Body of pancreas (tissue), 4 donors: ENCODE measurements around the gene PDE4D. TPM values are rescaled to one million over a fixed set of nuclear protein-coding genes. Genes with fewer than 3 reads are reported as not detected.

Source experiments
- ATAC-seq: fragments of 150-250 bp; one replicate; pipeline ENCODE4 v1.9.1; 2016
- DNase-seq, 4 donors: peaks; one replicate each; pipeline ENCODE4 v3.0.0-alpha.2; 2019
- H3K27ac ChIP-seq, 4 donors: fragments of 200-600 bp; sonication (generic); 1 replicate in 3 of 4; 2 replicates in 1 of 4; pipeline versions ENCODE4 v1.5.1 to v1.6.1; 2016 to 2019; ENCODE audit warnings: mild to moderate bottlenecking in 1 of 4, mixed read lengths in 1 of 4, moderate library complexity in 1 of 4
- H3K27me3 ChIP-seq, 2 donors: fragments of 200-600 bp; sonication (generic); one replicate each; pipeline ENCODE4 v1.6.0; 2016; ENCODE audit warnings: mild to moderate bottlenecking in 1 of 2
- H3K36me3 ChIP-seq, 2 donors: fragments of 200-600 bp; sonication (generic); replicated peaks in 1 of 2; 2 replicates each; pipeline ENCODE4 v1.5.1; 2016; ENCODE audit warnings: low read depth in 2 of 2; ENCODE audit not compliant: insufficient read depth in 1 of 2
- H3K4me1 ChIP-seq: fragments of 200-600 bp; sonication (generic); one replicate; pipeline ENCODE4 v1.6.0; 2016
- H3K4me3 ChIP-seq, 2 donors: fragments of 200-600 bp; sonication (generic); 1 replicate in 1 of 2; 2 replicates in 1 of 2; pipeline ENCODE4 v1.5.1; 2016 to 2019
- H3K9me3 ChIP-seq, 3 donors: fragments of 200-600 bp; sonication (generic); 1 replicate in 2 of 3; 2 replicates in 1 of 3; pipeline ENCODE4 v1.5.1; 2016
- POLR2A ChIP-seq, 3 donors: fragments of 450-650 bp; IDR thresholded peaks; one replicate each; pipeline ENCODE4 v1.6.1; 2016; ENCODE audit warnings: antibody characterized with exemption in 3 of 3, mild to moderate bottlenecking in 2 of 3
- WGBS, 2 donors: methylation state at CpG; one replicate each; pipeline ENCODE4 v1.1.5; 2017; 5-methylcytosine and 5-hydroxymethylcytosine counted together
- intact Hi-C: fragments of 100-400 bp; cut with DNase I; formaldehyde crosslinking; loops from one replicate; pipeline ENCODE4 v1.15.1; 2023
- total RNA-seq, 2 donors: library from RNA; depleted of rRNA; stranded (reverse); fragments of >200 nt; gene quantifications; one replicate each; pipeline ENCODE4 v1.1.0, GENCODE V29; 2016
- TF ChIP-seq, protein P1 (sequence below), 7 experiments: fragments of 450-650 bp in 4 of 7; fragments of 200-600 bp in 3 of 7; sonication (generic) in 3 of 7; IDR thresholded peaks; one replicate each; pipeline ENCODE4 v1.5.1; 2016 to 2019; ENCODE audit warnings: antibody characterized with exemption in 7 of 7

The PDE4D gene
- total RNA-seq, 2 donors from 2014 or later, result 8.6 to 9.2 TPM

DNA sequence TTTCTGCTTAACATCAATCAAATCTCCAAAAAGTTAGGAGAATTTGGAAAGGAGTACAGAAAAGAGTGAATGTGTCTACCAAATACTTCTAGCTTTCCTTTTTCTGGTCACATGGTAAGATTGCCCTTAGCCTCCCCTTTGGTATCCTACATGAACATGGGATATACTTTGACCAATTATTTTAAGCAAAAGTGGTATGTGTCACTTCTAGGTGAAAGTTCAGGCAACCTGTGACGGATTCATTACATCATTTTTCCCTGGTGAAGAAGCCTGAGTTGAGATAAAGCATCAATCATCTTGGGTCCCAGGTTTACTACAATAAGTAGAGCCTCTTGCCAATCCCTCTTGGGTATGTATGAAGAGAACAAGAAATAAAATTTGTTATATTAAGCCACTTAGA lies 419.2 kb downstream of the PDE4D start:
- no peak overlapping the region for H3K4me3 ChIP-seq
- TF ChIP-seq, protein P1, sequence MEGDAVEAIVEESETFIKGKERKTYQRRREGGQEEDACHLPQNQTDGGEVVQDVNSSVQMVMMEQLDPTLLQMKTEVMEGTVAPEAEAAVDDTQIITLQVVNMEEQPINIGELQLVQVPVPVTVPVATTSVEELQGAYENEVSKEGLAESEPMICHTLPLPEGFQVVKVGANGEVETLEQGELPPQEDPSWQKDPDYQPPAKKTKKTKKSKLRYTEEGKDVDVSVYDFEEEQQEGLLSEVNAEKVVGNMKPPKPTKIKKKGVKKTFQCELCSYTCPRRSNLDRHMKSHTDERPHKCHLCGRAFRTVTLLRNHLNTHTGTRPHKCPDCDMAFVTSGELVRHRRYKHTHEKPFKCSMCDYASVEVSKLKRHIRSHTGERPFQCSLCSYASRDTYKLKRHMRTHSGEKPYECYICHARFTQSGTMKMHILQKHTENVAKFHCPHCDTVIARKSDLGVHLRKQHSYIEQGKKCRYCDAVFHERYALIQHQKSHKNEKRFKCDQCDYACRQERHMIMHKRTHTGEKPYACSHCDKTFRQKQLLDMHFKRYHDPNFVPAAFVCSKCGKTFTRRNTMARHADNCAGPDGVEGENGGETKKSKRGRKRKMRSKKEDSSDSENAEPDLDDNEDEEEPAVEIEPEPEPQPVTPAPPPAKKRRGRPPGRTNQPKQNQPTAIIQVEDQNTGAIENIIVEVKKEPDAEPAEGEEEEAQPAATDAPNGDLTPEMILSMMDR (IDR thresholded peaks at IDR 0.05), result no peak
- TF ChIP-seq POLR2A (IDR thresholded peaks at IDR 0.05), result no peak
- no peaks in the 10 kb centered on the region for H3K4me1 ChIP-seq
- ATAC-seq (no peak), DNase-seq (no peak)
- intact Hi-C loops, result no loop called here
- H3K9me3 ChIP-seq, result no peaks in the 10 kb centered on the region
- WGBS, 2 donors, result 79 to 90% methylated on average over 1 of the region's 1 CpG
- H3K36me3 ChIP-seq, result no peaks in the 10 kb centered on the region
- H3K27me3 ChIP-seq, result no peaks in the 10 kb centered on the region
- no peak overlapping the region for H3K27ac ChIP-seq

DNA sequence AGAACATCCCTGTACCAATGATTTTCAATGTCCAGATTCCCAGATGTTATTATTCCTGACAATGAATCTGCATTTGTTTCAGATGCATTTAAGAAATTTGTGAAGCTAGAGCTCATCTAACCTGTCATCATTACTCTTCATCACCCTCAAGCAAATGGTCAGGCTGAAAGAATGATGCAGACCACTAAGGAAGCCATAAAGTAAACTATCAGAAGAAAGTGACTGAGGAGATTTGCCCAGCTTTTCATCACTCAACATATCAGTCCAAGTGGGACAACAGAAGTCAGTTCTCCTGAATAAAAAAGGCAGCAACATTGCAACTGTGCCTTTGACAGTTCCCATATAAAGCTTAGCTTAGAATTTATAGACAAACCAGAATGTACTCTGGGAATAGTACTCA lies 419.9 kb downstream of the PDE4D start:
- DNase-seq, result no peak
- H3K36me3 ChIP-seq, result no peaks in the 10 kb centered on the region
- no peaks in the 10 kb centered on the region for H3K4me1 ChIP-seq
- no peak for ATAC-seq
- H3K4me3 ChIP-seq, result no peak overlapping the region
- intact Hi-C loops, result no loop called here
- H3K27ac ChIP-seq, result no peak overlapping the region
- TF ChIP-seq, protein P1 (IDR thresholded peaks at IDR 0.05), result no peak
- no peak for TF ChIP-seq POLR2A (IDR thresholded peaks at IDR 0.05)
- no peaks in the 10 kb centered on the region for H3K9me3 ChIP-seq
- H3K27me3 ChIP-seq, result no peaks in the 10 kb centered on the region

DNA sequence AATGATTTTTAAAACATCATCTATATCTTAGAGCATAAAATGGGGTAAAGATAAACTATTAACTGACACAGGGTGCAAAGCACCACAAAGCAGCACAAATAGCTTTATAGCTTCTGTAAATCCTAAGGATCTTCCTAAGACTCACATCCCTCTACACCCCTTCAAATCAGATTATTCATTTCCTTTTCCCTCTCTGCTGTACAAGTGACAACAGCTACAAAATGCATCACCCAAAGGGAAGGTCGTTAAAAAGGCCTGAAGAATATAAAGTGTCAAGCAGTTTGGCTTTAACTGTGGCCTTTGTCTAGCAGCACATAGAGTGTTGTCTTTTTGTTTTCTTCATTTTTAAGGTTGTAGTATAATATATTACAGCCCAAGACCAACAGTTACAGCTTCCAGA lies 422.1 kb downstream of the PDE4D start:
- no peak overlapping the region for H3K27ac ChIP-seq
- no peaks in the 10 kb centered on the region for H3K27me3 ChIP-seq
- ATAC-seq (no peak), DNase-seq (no peak)
- H3K4me1 ChIP-seq, result peaks cover 8% of the 10 kb centered on the region
- H3K4me3 ChIP-seq, result no peak overlapping the region
- intact Hi-C loops, result no loop called here
- H3K36me3 ChIP-seq, result no peaks in the 10 kb centered on the region
- WGBS, 2 donors, result 48 to 56% methylated on average over 1 of the region's 1 CpG
- no peaks in the 10 kb centered on the region for H3K9me3 ChIP-seq
- TF ChIP-seq, protein P1 (IDR thresholded peaks at IDR 0.05), result no peak
- TF ChIP-seq POLR2A (IDR thresholded peaks at IDR 0.05), result no peak

DNA sequence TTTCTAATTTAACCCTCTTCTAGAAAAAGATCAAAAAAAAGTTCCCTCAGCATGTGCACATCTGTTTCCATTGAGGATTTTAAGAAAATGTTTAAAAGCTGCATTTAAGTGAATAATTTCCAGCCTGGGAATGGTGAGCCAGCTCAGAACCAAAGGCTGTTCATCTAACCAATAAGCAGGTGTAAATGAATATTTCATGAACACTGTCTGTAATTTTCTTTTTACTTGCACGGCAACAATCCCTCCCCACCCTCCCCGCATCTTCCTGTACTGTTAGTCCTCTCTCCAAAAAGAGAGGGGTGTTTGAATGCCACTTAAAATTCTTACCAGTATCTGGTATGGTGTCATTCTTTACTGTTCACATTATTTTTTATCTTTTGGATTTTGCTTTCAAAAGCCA lies 425.6 kb downstream of the PDE4D start:
- 89 to 96% methylated on average over 2 of the region's 2 CpGs for WGBS, 2 donors
- intact Hi-C loops, result no loop called here
- H3K4me1 ChIP-seq, result peaks cover 10% of the 10 kb centered on the region
- H3K27me3 ChIP-seq, result no peaks in the 10 kb centered on the region
- no peak overlapping the region for H3K27ac ChIP-seq
- no peak for DNase-seq
- ATAC-seq, result no peak
- H3K9me3 ChIP-seq, result no peaks in the 10 kb centered on the region
- H3K36me3 ChIP-seq, result no peaks in the 10 kb centered on the region
- no peak for TF ChIP-seq POLR2A (IDR thresholded peaks at IDR 0.05)
- TF ChIP-seq, protein P1 (IDR thresholded peaks at IDR 0.05), result no peak
- no peak overlapping the region for H3K4me3 ChIP-seq

DNA sequence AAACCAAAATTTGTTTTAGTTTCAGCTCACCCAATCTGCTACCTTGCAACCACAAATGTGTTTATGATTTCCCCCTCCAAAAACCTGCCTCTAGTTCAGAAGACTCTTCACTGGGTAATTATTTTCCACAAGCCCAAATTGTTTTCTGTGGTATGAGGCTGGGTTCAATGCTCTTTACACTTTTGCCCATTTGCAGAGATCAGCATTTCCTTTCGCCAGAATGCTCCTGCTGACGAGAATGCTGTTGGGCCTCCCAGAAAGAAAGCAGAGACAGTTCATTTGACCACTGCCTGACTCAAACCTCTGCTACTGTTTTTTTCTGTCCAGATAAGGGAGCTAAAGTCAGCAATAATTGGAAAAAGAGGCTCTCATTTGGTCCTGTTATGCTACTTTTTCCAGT lies 427.3 kb downstream of the PDE4D start:
- no peak for DNase-seq
- no peaks in the 10 kb centered on the region for H3K27me3 ChIP-seq
- intact Hi-C loops, result no loop called here
- no peaks in the 10 kb centered on the region for H3K9me3 ChIP-seq
- H3K36me3 ChIP-seq, result no peaks in the 10 kb centered on the region
- no peak for ATAC-seq
- no peak overlapping the region for H3K27ac ChIP-seq
- TF ChIP-seq, protein P1 (IDR thresholded peaks at IDR 0.05), result no peak
- TF ChIP-seq POLR2A (IDR thresholded peaks at IDR 0.05), result no peak
- H3K4me3 ChIP-seq, result no peak overlapping the region
- 87 to 91% methylated on average over 2 of the region's 2 CpGs for WGBS, 2 donors
- peaks cover 10% of the 10 kb centered on the region for H3K4me1 ChIP-seq
